Activated T-helper 1 cell treated with anti-CD3 and anti-CD28 coated beads, Interleukin-12 subunit alpha, Interleukin-12 subunit beta, Interleukin-2, Interleukin-4 antibody, amounts not matched to agents 30 ng/mL and 10 ng/mL and 1 ng/mL, durations not matched to agents 14 hours and 24 hours and 36 hours (primary cell): Measurements from ENCODE around the gene AURKAIP1. TPM values are rescaled to one million over a fixed set of nuclear protein-coding genes. Genes with fewer than 3 reads are reported as not detected.
"Not testable (repeated sequence)": the region's sequence is repeated elsewhere in the genome, so short reads cannot be mapped to it uniquely, and the experiment has no call there.

Experiments
- DNase-seq: peaks from one replicate; pipeline ENCODE4 v3.0.0; 2021; ENCODE audit warnings: low spot score
- H3K27ac Mint-ChIP-seq: one replicate; pipeline ENCODE4 v1.8.0; 2021; ENCODE audit warnings: mild to moderate bottlenecking, mixed read lengths
- H3K27me3 Mint-ChIP-seq: one replicate; pipeline ENCODE4 v1.8.0; 2022; ENCODE audit warnings: mild to moderate bottlenecking, moderate library complexity, mixed read lengths; ENCODE audit not compliant: insufficient read depth
- H3K36me3 Mint-ChIP-seq: one replicate; pipeline ENCODE4 v1.8.0; 2021; ENCODE audit warnings: low read depth, mixed read lengths
- H3K4me1 Mint-ChIP-seq: one replicate; pipeline ENCODE4 v1.8.0; 2021; ENCODE audit warnings: low read depth, mixed read lengths
- H3K4me3 Mint-ChIP-seq: one replicate; pipeline ENCODE4 v1.8.0; 2021; ENCODE audit warnings: mild to moderate bottlenecking, moderate library complexity, mixed read lengths
- H3K9me3 Mint-ChIP-seq: one replicate; pipeline ENCODE4 v1.8.0; 2021; ENCODE audit warnings: mixed read lengths
- intact Hi-C: fragments of 100-400 bp; cut with micrococcal nuclease; formaldehyde crosslinking; loops from one replicate; pipeline ENCODE4 v1.15.1; 2024
- total RNA-seq: library from RNA; stranded (reverse); gene quantifications from 2 replicates; pipeline ENCODE4 v1.2.3, GENCODE V29; 2022

Gene AURKAIP1
- total RNA-seq, 1 donor from 2014 or later, result 148 TPM

GRCh38 chr1:1417396-1417795, 42.4 kb upstream of the AURKAIP1 start:
- H3K27me3 Mint-ChIP-seq, H3K36me3 Mint-ChIP-seq, DNase-seq, intact Hi-C loops, H3K27ac Mint-ChIP-seq, H3K9me3 Mint-ChIP-seq, H3K4me3 Mint-ChIP-seq: not testable (repeated sequence)
- H3K4me1 Mint-ChIP-seq, result peaks cover 10% of the 10 kb centered on the region

DNA sequence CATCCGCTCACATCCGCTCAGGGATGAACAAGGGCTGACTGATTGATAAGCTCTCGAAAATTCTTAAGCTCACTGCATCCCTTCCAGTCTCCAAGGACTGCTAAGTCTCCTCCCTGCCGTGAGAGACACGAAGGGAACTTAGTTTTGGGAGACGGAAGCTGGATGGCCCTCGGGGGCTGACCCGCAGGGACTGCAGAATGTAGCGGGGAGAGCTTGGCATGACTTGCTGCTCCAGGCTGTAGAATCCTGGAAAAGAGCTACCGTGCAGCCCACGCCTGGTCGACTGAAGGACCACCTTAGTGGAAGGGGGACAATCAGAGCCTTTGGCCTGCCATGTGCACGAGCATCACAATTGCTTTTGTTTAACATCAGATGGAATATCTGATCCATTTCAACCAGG, 40.7 kb upstream of the AURKAIP1 start:
- H3K9me3 Mint-ChIP-seq, result no peaks in the 10 kb centered on the region
- intact Hi-C loops, result no loop called here

DNA sequence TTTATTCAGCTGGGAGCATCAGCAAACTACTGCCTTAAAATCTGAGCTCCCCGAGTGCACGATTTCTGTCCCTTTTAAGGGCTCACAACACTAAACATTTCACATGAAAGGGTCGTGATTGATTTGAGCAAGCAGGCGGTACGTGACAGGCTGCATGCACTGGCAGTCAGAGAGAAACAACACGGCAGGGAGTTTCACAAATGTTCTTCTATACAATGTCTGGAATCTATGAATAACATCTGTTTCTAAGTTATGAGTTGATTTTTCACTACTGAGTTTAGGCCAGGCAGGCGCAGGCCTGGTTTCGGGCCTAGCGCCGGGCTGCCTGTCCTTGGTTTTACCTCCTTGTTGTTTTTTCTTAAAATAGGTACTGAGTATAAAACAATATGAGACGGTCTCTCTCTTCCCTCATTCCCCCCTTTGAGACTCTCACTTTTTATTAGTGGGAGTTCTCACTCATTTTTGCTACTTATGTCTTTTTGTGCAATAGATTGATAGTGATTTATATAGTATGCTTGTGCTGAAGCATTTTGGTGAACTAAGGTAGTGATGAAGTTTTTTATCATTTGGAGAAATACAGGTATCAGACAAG, 37.4 kb upstream of the AURKAIP1 start:
- H3K36me3 Mint-ChIP-seq, intact Hi-C loops, H3K27me3 Mint-ChIP-seq, H3K9me3 Mint-ChIP-seq, H3K4me3 Mint-ChIP-seq, H3K27ac Mint-ChIP-seq, DNase-seq, H3K4me1 Mint-ChIP-seq: not testable (repeated sequence)

More for the DNA sequence above, 40.7 kb upstream of the AURKAIP1 start:
- H3K4me1 Mint-ChIP-seq, result peaks cover 10% of the 10 kb centered on the region
- no peak for DNase-seq
- no peak overlapping the region for H3K4me3 Mint-ChIP-seq
- H3K36me3 Mint-ChIP-seq, result peaks cover 2% of the 10 kb centered on the region
- no peaks in the 10 kb centered on the region for H3K27me3 Mint-ChIP-seq
- no peak overlapping the region for H3K27ac Mint-ChIP-seq

GRCh38 chr1:1411626-1412025, 36.6 kb upstream of the AURKAIP1 start:
- Mint-ChIP-seq H3K27me3 (peaks cover 2% of the 10 kb centered on the region), H3K4me1 (no peaks in the 10 kb centered on the region), H3K9me3 (no peaks in the 10 kb centered on the region), H3K36me3 (peaks cover 9% of the 10 kb centered on the region), H3K27ac (no peak overlapping the region), H3K4me3 (no peak overlapping the region)
- intact Hi-C loops, result no loop called here
- DNase-seq, result no peak

DNA sequence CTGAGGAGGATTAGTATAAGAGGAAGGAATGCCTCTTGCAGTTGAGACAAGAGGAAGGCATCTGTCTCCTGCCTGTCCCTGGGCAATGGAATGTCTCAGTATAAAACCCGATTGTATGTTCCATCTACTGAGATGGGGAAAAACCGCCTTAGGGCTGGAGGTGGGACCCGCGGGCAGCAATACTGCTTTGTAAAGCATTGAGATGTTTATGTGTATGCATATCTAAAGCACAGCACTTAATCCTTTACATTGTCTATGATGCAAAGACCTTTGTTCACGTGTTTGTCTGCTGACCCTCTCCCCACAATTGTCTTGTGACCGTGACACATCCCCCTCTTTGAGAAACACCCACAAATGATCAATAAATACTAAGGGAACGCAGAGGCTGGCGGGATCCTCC, 35.2 kb upstream of the AURKAIP1 start:
- H3K9me3 Mint-ChIP-seq, H3K27ac Mint-ChIP-seq, DNase-seq, H3K27me3 Mint-ChIP-seq, intact Hi-C loops: not testable (repeated sequence)
- peaks cover 18% of the 10 kb centered on the region for H3K36me3 Mint-ChIP-seq
- H3K4me1 Mint-ChIP-seq, result peaks cover 12% of the 10 kb centered on the region
- H3K4me3 Mint-ChIP-seq, result peak overlapping the region; percentile 69

- peak overlapping the region; percentile 67 for H3K27ac Mint-ChIP-seq
- H3K36me3 Mint-ChIP-seq, result peaks cover 28% of the 10 kb centered on the region
- peak overlapping the region; percentile 89 for H3K4me3 Mint-ChIP-seq
- H3K9me3 Mint-ChIP-seq, result no peaks in the 10 kb centered on the region
- intact Hi-C loops, result loop anchor here (1.0 to 5.0 kb wide), 6 partner anchors 8 to 135 kb away; partner anchors contain the start of genes ATAD3B, AURKAIP1, CCNL2 and UBE2J2
- peaks cover 2% of the 10 kb centered on the region for H3K27me3 Mint-ChIP-seq
- DNase-seq, result no peak
- peaks cover 12% of the 10 kb centered on the region for H3K4me1 Mint-ChIP-seq
Observed at GRCh38 chr1:1407636-1408318, 32.8 kb upstream of the AURKAIP1 start.

GRCh38 chr1:1406821-1407635, 32.0 kb upstream of the AURKAIP1 start, which contains the start of gene MRPL20:
Gene MRPL20, minus strand, starts transcription at chr1:1407293. Its CDS starts 76 bp downstream, at chr1:1407217.
- peaks cover 32% of the 10 kb centered on the region for H3K36me3 Mint-ChIP-seq
- intact Hi-C loops, result loop anchor here (1.0 to 5.0 kb wide), 6 partner anchors 8 to 135 kb away; partner anchors contain the start of genes ATAD3B, AURKAIP1, CCNL2 and UBE2J2
- H3K9me3 Mint-ChIP-seq, result no peaks in the 10 kb centered on the region

DNA sequence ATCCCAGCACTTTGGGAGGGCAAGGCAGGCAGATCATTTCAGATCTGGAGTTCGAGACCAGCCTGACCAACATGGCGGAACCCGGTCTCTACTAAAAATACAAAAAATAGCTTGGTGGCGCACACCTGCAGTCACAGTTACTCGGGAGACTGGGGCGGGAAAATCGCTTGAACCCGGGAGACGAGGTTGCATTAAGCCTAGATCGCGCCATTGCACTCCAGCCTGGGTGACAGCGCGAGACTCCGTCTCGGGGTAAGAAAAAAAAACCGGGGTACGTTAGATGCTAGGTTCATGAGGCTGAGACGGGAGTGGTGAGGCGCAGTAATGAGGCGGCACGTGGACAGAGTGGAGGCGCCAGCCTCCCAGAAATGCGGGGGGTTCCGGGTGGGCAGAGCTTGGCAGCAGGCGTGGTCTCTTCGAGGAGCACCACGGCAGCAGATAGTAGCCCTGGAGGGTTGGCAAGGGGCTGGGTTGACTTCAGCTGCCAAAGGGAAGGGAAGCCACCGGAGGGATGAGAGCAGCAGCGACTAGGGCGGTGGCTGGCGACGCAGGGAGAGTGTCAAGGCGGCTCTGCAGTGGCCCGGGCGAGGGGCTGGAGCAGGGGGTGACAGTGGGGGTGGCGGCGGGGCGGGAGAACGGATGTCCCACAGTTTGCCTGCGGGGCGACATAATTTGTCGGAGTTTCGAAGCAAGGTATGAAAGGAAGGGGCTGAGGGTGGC, 31.3 kb upstream of the AURKAIP1 start:
- intact Hi-C loops, result loop anchor here (2.0 to 5.0 kb wide), 3 partner anchors 35 to 134 kb away; partner anchors contain the start of genes ATAD3B and UBE2J2
- peaks cover 36% of the 10 kb centered on the region for H3K36me3 Mint-ChIP-seq
- DNase-seq, result no peak
- H3K4me3 Mint-ChIP-seq, result peak overlapping the region; percentile 95
- no peaks in the 10 kb centered on the region for H3K9me3 Mint-ChIP-seq
- peaks cover 19% of the 10 kb centered on the region for H3K4me1 Mint-ChIP-seq
- H3K27me3 Mint-ChIP-seq, result peaks cover 2% of the 10 kb centered on the region
- peak overlapping the region; percentile 87 for H3K27ac Mint-ChIP-seq

More at GRCh38 chr1:1406821-1407635, 32.0 kb upstream of the AURKAIP1 start, which contains the start of gene MRPL20:
- Mint-ChIP-seq H3K27ac (peak within 1 kb of the TSS; percentile 94), H3K4me3 (peak within 1 kb of the TSS; percentile 95), H3K27me3 (peaks cover 2% of the 10 kb centered on the region), H3K4me1 (peaks cover 15% of the 10 kb centered on the region)
- peak; percentile 96 for DNase-seq

DNA sequence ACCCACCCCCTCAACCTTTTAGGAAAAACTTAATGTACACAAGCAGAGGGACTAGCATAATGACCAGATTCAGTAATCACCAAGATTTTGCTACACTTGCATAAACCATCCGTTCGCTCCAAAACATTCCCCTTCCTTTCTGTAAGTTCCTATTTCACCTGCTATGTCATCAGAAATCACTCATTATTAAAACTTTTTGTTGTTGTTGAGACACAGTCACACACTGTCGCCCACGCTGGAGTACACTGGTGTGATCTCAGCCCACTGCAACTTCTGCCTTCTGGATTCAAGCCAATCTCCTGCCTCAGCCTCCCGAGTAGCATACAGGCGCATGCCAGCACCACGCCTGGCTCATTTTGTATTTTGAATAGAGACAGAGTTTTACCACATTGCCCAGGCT, 28.6 kb upstream of the AURKAIP1 start:
- Mint-ChIP-seq H3K9me3 (no peaks in the 10 kb centered on the region), H3K27ac (no peak overlapping the region), H3K4me1 (peaks cover 33% of the 10 kb centered on the region), H3K36me3 (peaks cover 45% of the 10 kb centered on the region), H3K27me3 (peaks cover 2% of the 10 kb centered on the region), H3K4me3 (peak overlapping the region; percentile 40)
- no peak for DNase-seq
- intact Hi-C loops, result no loop called here

- H3K27me3 Mint-ChIP-seq, intact Hi-C loops, DNase-seq, H3K4me3 Mint-ChIP-seq, H3K9me3 Mint-ChIP-seq: not testable (repeated sequence)
- H3K4me1 Mint-ChIP-seq, result peaks cover 37% of the 10 kb centered on the region
- H3K36me3 Mint-ChIP-seq, result peaks cover 46% of the 10 kb centered on the region
- peak overlapping the region; percentile 49 for H3K27ac Mint-ChIP-seq
Observed at GRCh38 chr1:1402901-1403392, 27.9 kb upstream of the AURKAIP1 start.

- intact Hi-C loops, result no loop called here
- peaks cover 41% of the 10 kb centered on the region for H3K4me1 Mint-ChIP-seq
Observed at GRCh38 chr1:1402072-1402900, 27.3 kb upstream of the AURKAIP1 start.

More at GRCh38 chr1:1402072-1402900, 27.3 kb upstream of the AURKAIP1 start:
- Mint-ChIP-seq H3K36me3 (peaks cover 50% of the 10 kb centered on the region), H3K9me3 (no peaks in the 10 kb centered on the region), H3K27me3 (peaks cover 2% of the 10 kb centered on the region), H3K4me3 (peak overlapping the region; percentile 91), H3K27ac (peak overlapping the region; percentile 73)
- DNase-seq, result no peak
